AG04450 (cell line): ENCODE measurements around the gene LRRC73. TPM values are rescaled to one million over a fixed set of nuclear protein-coding genes. Genes with fewer than 3 reads are reported as not detected.

Experiments
- CTCF ChIA-PET: fragments of 300-600, 350-600 bp; formaldehyde crosslinking; extraction: SDS; loops from one replicate; lab custom pipeline; 2022; ENCODE audit warnings: antibody characterized with exemption, inconsistent platforms; lab: Charles Lee
- POLR2A ChIA-PET: fragments of 350-600 bp; formaldehyde crosslinking; extraction: SDS; loops from one replicate; lab custom pipeline; 2021; ENCODE audit warnings: antibody characterized with exemption, inconsistent platforms; lab: Yijun Ruan, JAX
- DNase-seq: peaks from one replicate; pipeline ENCODE4 v3.0.0-alpha.2; 2011; ENCODE audit warnings: low read depth, low spot score
- H3K27ac ChIP-seq: one replicate; pipeline ENCODE4 v1.5.1; 2012; ENCODE audit warnings: low read depth, low read length, control low read depth
- H3K27me3 ChIP-seq: one replicate; pipeline ENCODE4 v1.6.0; 2012; ENCODE audit warnings: low read length; ENCODE audit not compliant: control insufficient read depth, insufficient read depth
- H3K4me3 ChIP-seq: 2 replicates; pipeline ENCODE4 v1.5.1; 2011; ENCODE audit warnings: mild to moderate bottlenecking, low read depth, low read length, control low read depth
- H3K9me3 ChIP-seq: 2 replicates; pipeline ENCODE4 v1.5.1; 2012; ENCODE audit warnings: low read length; ENCODE audit not compliant: control insufficient read depth, insufficient read depth
- polyA plus RNA-seq: library from polyadenylated mRNA; depleted of rRNA; stranded (reverse); fragments of >200 nt; gene quantifications from 2 replicates; pipeline ENCODE4 v1.2.3, GENCODE V29; 2011
- TF ChIP-seq, protein P1 (sequence below): IDR thresholded peaks from 2 replicates; pipeline ENCODE4 v1.5.1; 2011; ENCODE audit warnings: low read depth, low read length, control low read depth, inconsistent platforms

The LRRC73 gene
- polyA plus RNA-seq, 1 experiment = 0.16 TPM

DNA sequence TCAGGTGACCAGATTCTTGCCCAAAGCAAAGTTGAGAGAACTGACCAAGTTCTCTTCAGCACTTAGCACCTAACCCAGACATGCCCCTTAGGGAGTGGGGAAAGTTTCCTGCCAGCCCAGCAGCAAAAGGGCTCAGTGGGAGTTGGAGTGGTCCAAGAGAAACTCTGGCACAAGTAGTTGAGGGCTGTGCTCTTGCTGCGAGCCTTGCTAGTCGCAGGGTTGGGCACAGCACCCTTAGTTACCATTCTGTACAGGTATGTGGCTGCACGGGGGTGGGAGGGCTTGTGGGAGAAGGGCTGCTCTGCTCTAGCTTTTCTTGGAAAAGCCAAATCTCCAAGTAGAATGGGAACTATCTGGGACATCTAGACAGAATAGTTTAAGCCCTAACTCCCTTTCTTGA is 13.1 kb upstream of the LRRC73 start:
- Histone ChIP-seq H3K27me3 (no peaks in the 10 kb centered on the region), H3K4me3 (no peak overlapping the region), H3K27ac (no peak overlapping the region), H3K9me3 (no peaks in the 10 kb centered on the region)
- TF ChIP-seq, protein P1, sequence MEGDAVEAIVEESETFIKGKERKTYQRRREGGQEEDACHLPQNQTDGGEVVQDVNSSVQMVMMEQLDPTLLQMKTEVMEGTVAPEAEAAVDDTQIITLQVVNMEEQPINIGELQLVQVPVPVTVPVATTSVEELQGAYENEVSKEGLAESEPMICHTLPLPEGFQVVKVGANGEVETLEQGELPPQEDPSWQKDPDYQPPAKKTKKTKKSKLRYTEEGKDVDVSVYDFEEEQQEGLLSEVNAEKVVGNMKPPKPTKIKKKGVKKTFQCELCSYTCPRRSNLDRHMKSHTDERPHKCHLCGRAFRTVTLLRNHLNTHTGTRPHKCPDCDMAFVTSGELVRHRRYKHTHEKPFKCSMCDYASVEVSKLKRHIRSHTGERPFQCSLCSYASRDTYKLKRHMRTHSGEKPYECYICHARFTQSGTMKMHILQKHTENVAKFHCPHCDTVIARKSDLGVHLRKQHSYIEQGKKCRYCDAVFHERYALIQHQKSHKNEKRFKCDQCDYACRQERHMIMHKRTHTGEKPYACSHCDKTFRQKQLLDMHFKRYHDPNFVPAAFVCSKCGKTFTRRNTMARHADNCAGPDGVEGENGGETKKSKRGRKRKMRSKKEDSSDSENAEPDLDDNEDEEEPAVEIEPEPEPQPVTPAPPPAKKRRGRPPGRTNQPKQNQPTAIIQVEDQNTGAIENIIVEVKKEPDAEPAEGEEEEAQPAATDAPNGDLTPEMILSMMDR = no peak
- DNase-seq = no peak
- ChIA-PET CTCF (no interaction called here), POLR2A (no interaction called here)

DNA sequence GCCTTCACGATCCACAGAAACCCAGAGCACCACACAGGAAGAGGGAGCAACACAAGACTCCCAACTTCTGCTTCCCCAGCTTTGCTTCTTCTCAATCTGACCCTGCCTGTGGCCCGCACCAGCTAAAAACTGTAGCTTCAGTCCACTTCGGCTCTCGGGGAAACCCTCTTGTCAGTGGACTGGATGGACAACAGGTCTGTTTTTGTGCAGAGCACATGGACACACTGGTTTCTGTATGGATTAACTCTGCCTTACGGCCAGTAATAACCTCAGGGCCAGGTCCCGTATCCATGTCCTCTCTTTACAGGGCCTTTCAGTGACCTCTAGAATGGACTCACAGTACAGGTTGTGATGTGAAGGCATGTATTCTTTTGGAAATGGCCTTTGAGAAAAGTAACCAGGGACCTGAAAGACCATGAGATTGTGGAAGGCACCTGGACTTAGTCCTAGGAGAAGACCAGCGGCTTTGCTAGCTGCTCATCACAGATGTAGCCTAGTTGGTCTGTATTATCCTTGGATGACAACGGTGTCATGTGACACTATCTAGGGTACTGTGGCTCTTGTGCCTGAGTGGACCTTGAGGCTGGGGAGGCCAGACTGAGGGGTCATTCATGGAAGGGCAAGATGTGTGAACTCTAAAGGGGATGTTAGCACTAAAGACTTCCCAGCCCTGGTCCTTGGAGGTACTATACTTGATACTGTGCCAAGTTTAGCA is 12.6 kb upstream of the LRRC73 start:
- no peak for DNase-seq
- POLR2A ChIA-PET = no interaction called here
- CTCF ChIA-PET = no interaction called here
- Histone ChIP-seq H3K4me3 (no peak overlapping the region), H3K9me3 (no peaks in the 10 kb centered on the region), H3K27ac (peak overlapping the region; percentile 23), H3K27me3 (no peaks in the 10 kb centered on the region)
- TF ChIP-seq, protein P1 = no peak

DNA sequence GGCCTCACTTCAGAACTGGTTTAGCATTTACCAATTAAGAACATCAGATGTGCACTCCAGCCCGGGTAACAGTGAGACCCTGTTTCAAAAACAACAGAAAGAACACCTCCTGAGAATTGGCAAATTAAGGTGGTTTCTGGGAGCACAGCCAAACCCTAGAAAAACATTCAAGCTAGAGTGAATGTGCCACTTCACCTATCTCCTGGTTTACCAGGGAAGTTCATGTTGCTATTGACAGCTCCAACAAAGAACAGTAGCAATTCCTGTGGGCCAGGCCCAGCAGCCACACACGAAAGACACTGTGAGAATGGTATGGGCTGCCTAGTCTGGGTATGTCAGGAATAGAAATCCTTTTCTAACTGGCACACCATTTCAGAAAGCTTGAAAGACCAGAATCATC is 11.7 kb upstream of the LRRC73 start:
- CTCF ChIA-PET = no interaction called here
- no peak overlapping the region for H3K4me3 ChIP-seq
- H3K27ac ChIP-seq = peak overlapping the region; percentile 3
- H3K9me3 ChIP-seq = no peaks in the 10 kb centered on the region
- no peaks in the 10 kb centered on the region for H3K27me3 ChIP-seq
- POLR2A ChIA-PET = no interaction called here
- no peak for DNase-seq
- TF ChIP-seq, protein P1 = no peak

DNA sequence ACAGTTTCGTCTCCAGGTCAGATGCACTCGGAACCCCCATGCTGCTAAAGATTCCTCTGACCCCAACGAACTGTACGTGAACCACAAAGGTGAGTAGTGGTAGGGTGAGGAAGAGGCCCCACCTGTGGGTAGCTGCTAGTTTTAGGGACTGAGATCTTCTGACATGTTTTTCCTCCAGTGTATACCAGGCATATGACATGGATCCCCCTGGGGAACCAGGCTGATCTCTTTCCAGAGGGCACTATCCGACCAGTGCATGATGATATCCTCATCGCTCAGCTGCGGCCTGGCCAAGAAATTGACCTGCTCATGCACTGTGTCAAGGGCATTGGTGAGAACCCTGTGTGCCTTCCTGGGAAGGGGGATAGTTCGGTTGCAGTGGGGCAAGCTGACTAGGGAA is 10.0 kb upstream of the LRRC73 start:
- POLR2A ChIA-PET = interaction anchor here (1.1 kb wide), 1 partner anchor 305 kb away, joined by 3 read pairs; no protein-coding TSS in a partner anchor
- Histone ChIP-seq H3K9me3 (peaks cover 2% of the 10 kb centered on the region; the same call in 1 of the 2 replicates), H3K27me3 (no peaks in the 10 kb centered on the region), H3K4me3 (no peak overlapping the region), H3K27ac (no peak overlapping the region)
- CTCF ChIA-PET = no interaction called here
- TF ChIP-seq, protein P1 = no peak
- no peak for DNase-seq
